Activated CD4-positive, alpha-beta T cell treated with anti-CD3 and anti-CD28 coated beads, Interleukin-2, amount 10 ng/mL, durations not matched to agents 7 days and 5 days (primary cell): Measurements from ENCODE around the gene SRL. TPM values are rescaled to one million over a fixed set of nuclear protein-coding genes. Genes with fewer than 3 reads are reported as not detected.
"Not testable (repeated sequence)": the region's sequence is repeated elsewhere in the genome, so short reads cannot be mapped to it uniquely, and the experiment has no call there.

Source experiments
- CTCF ChIA-PET: fragments of 350-600 bp; sonication (Branson Sonifier 250); formaldehyde crosslinking; loops from one replicate; lab custom pipeline; 2021; ENCODE audit warnings: antibody characterized with exemption; lab: Charles Lee
- POLR2A ChIA-PET: fragments of 350-600 bp; sonication (Branson Sonifier 250); formaldehyde crosslinking; loops from one replicate; lab custom pipeline; 2021; ENCODE audit warnings: antibody characterized with exemption; lab: Charles Lee
- DNase-seq: peaks from one replicate; pipeline ENCODE4 v3.0.0-alpha.2; 2020
- H3K27ac Mint-ChIP-seq: one replicate; pipeline ENCODE4 v1.8.0; 2021; ENCODE audit warnings: mild to moderate bottlenecking, moderate library complexity, mixed read lengths
- H3K27me3 Mint-ChIP-seq: one replicate; pipeline ENCODE4 v1.8.0; 2021; ENCODE audit warnings: mixed read lengths
- H3K36me3 Mint-ChIP-seq: one replicate; pipeline ENCODE4 v1.8.0; 2021; ENCODE audit warnings: low read depth, mixed read lengths
- H3K4me1 Mint-ChIP-seq: one replicate; pipeline ENCODE4 v1.8.0; 2021; ENCODE audit warnings: mixed read lengths
- H3K4me3 Mint-ChIP-seq: one replicate; pipeline ENCODE4 v1.8.0; 2021; ENCODE audit warnings: mild to moderate bottlenecking, moderate library complexity, mixed read lengths
- H3K9me3 Mint-ChIP-seq: one replicate; pipeline ENCODE4 v1.8.0; 2021; ENCODE audit warnings: mixed read lengths
- total RNA-seq, 2 experiments: library from RNA; stranded (reverse); gene quantifications; one replicate each; pipeline ENCODE4 v1.2.3, GENCODE V29; 2021

Gene SRL
- total RNA-seq, 2 experiments from 2014 or later = not detected

- peaks cover 15% of the 10 kb centered on the region for H3K27me3 Mint-ChIP-seq
- no peak overlapping the region for H3K4me3 Mint-ChIP-seq
- CTCF ChIA-PET = interaction anchor here (0.6 kb wide), 1 partner anchor 9 kb away, joined by 3 read pairs; no protein-coding TSS in a partner anchor
- H3K36me3 Mint-ChIP-seq = no peaks in the 10 kb centered on the region
- H3K9me3 Mint-ChIP-seq = no peaks in the 10 kb centered on the region
- no peak for DNase-seq
- POLR2A ChIA-PET = no interaction called here
- no peak overlapping the region for H3K27ac Mint-ChIP-seq
- peaks cover 9% of the 10 kb centered on the region for H3K4me1 Mint-ChIP-seq
Measured at GRCh38 chr16:4159726-4160125, 82.2 kb downstream of the SRL start.

GRCh38 chr16:4158143-4159093 is 83.5 kb downstream of the SRL start:
- ChIA-PET POLR2A (no interaction called here), CTCF (interaction anchor here (0.7 to 2.4 kb wide), 2 partner anchors 11 to 21 kb away, joined by 3 to 13 read pairs; no protein-coding TSS in a partner anchor)
- Mint-ChIP-seq H3K27me3 (peaks cover 15% of the 10 kb centered on the region), H3K9me3 (no peaks in the 10 kb centered on the region), H3K4me3 (no peak overlapping the region), H3K36me3 (no peaks in the 10 kb centered on the region), H3K4me1 (peaks cover 9% of the 10 kb centered on the region), H3K27ac (peak overlapping the region; percentile 28)
- no peak for DNase-seq

GRCh38 chr16:4157376-4157825 is 84.5 kb downstream of the SRL start:
- Mint-ChIP-seq H3K27ac (no peak overlapping the region), H3K4me1 (peaks cover 9% of the 10 kb centered on the region), H3K4me3 (no peak overlapping the region), H3K27me3 (peaks cover 15% of the 10 kb centered on the region), H3K9me3 (no peaks in the 10 kb centered on the region), H3K36me3 (no peaks in the 10 kb centered on the region)
- DNase-seq = no peak
- ChIA-PET CTCF (interaction anchor here (2.4 kb wide), 1 partner anchor 10 kb away, joined by 13 read pairs; no protein-coding TSS in a partner anchor), POLR2A (no interaction called here)

- H3K27me3 Mint-ChIP-seq = peaks cover 15% of the 10 kb centered on the region
- CTCF ChIA-PET, H3K27ac Mint-ChIP-seq, H3K4me1 Mint-ChIP-seq, H3K36me3 Mint-ChIP-seq, H3K4me3 Mint-ChIP-seq, DNase-seq, H3K9me3 Mint-ChIP-seq: not testable (repeated sequence)
- POLR2A ChIA-PET = interaction anchor here (0.6 kb wide), 1 partner anchor 553 kb away, joined by 4 read pairs; no protein-coding TSS in a partner anchor
Measured at GRCh38 chr16:4156503-4156902, 85.4 kb downstream of the SRL start.

GRCh38 chr16:4153364-4153763 is 88.5 kb downstream of the SRL start:
- H3K9me3 Mint-ChIP-seq, H3K4me1 Mint-ChIP-seq, H3K36me3 Mint-ChIP-seq, H3K27ac Mint-ChIP-seq, POLR2A ChIA-PET, DNase-seq, H3K4me3 Mint-ChIP-seq: not testable (repeated sequence)
- peaks cover 13% of the 10 kb centered on the region for H3K27me3 Mint-ChIP-seq
- CTCF ChIA-PET = interaction anchor here (0.7 kb wide), 1 partner anchor 64 kb away, joined by 4 read pairs; no protein-coding TSS in a partner anchor

- no peak for DNase-seq
- H3K9me3 Mint-ChIP-seq = no peaks in the 10 kb centered on the region
- no peak overlapping the region for H3K4me3 Mint-ChIP-seq
- no peak overlapping the region for H3K27ac Mint-ChIP-seq
- peaks cover 11% of the 10 kb centered on the region for H3K27me3 Mint-ChIP-seq
- POLR2A ChIA-PET = no interaction called here
- H3K4me1 Mint-ChIP-seq = no peaks in the 10 kb centered on the region
- no peaks in the 10 kb centered on the region for H3K36me3 Mint-ChIP-seq
- CTCF ChIA-PET = no interaction called here
Measured at GRCh38 chr16:4152267-4152666, 89.6 kb downstream of the SRL start.

- no peak for DNase-seq
- no peaks in the 10 kb centered on the region for H3K27me3 Mint-ChIP-seq
- ChIA-PET POLR2A (no interaction called here), CTCF (interaction anchor here (0.8 to 2.9 kb wide), 4 partner anchors 11 to 107 kb away, joined by 3 to 13 read pairs (median 4); no protein-coding TSS in a partner anchor)
- H3K4me1 Mint-ChIP-seq = peaks cover 20% of the 10 kb centered on the region
- no peak overlapping the region for H3K27ac Mint-ChIP-seq
- H3K4me3 Mint-ChIP-seq = no peak overlapping the region
- H3K9me3 Mint-ChIP-seq = no peaks in the 10 kb centered on the region
- H3K36me3 Mint-ChIP-seq = peaks cover 2% of the 10 kb centered on the region
Measured at GRCh38 chr16:4147236-4147635, 94.6 kb downstream of the SRL start.

- POLR2A ChIA-PET = no interaction called here
- DNase-seq = peak; percentile 87
- peaks cover 10% of the 10 kb centered on the region for H3K9me3 Mint-ChIP-seq
- H3K4me3 Mint-ChIP-seq = peak overlapping the region; percentile 27
- peak overlapping the region; percentile 95 for H3K27ac Mint-ChIP-seq
- peaks cover 3% of the 10 kb centered on the region for H3K27me3 Mint-ChIP-seq
- peaks cover 16% of the 10 kb centered on the region for H3K36me3 Mint-ChIP-seq
- peaks cover 48% of the 10 kb centered on the region for H3K4me1 Mint-ChIP-seq
- CTCF ChIA-PET = no interaction called here
Measured at GRCh38 chr16:4142268-4142667, 99.6 kb downstream of the SRL start.

GRCh38 chr16:4141604-4142003 is 100.3 kb downstream of the SRL start:
- ChIA-PET CTCF (no interaction called here), POLR2A (no interaction called here)
- H3K4me3 Mint-ChIP-seq = no peak overlapping the region
- peaks cover 16% of the 10 kb centered on the region for H3K36me3 Mint-ChIP-seq
- peak overlapping the region; percentile 69 for H3K27ac Mint-ChIP-seq
- no peak for DNase-seq
- peaks cover 10% of the 10 kb centered on the region for H3K9me3 Mint-ChIP-seq
- H3K27me3 Mint-ChIP-seq = peaks cover 3% of the 10 kb centered on the region
- peaks cover 50% of the 10 kb centered on the region for H3K4me1 Mint-ChIP-seq

GRCh38 chr16:4140652-4141051 is 101.2 kb downstream of the SRL start:
- H3K4me3 Mint-ChIP-seq = no peak overlapping the region
- peak overlapping the region; percentile 3 for H3K27ac Mint-ChIP-seq
- peaks cover 10% of the 10 kb centered on the region for H3K27me3 Mint-ChIP-seq
- ChIA-PET CTCF (no interaction called here), POLR2A (no interaction called here)
- peaks cover 50% of the 10 kb centered on the region for H3K4me1 Mint-ChIP-seq
- peaks cover 16% of the 10 kb centered on the region for H3K36me3 Mint-ChIP-seq
- DNase-seq = no peak
- H3K9me3 Mint-ChIP-seq = peaks cover 10% of the 10 kb centered on the region

- H3K27me3 Mint-ChIP-seq = peaks cover 10% of the 10 kb centered on the region
- CTCF ChIA-PET = no interaction called here
- H3K9me3 Mint-ChIP-seq = peaks cover 10% of the 10 kb centered on the region
- H3K27ac Mint-ChIP-seq = peak overlapping the region; percentile 3
- H3K4me3 Mint-ChIP-seq = no peak overlapping the region
- POLR2A ChIA-PET = no interaction called here
- DNase-seq = no peak
- H3K36me3 Mint-ChIP-seq = peaks cover 16% of the 10 kb centered on the region
- peaks cover 50% of the 10 kb centered on the region for H3K4me1 Mint-ChIP-seq
Measured at GRCh38 chr16:4139968-4140367, 101.9 kb downstream of the SRL start.
